GM19351 (cell line): ENCODE results near the gene SUSD6.

ENCODE experiments used
- ATAC-seq: cut with Tn5 transposase; IDR thresholded peaks from one replicate; pipeline ENCODE4 v1.9.1; 2021; ENCODE audit warnings: mild to moderate bottlenecking, moderate library complexity; ENCODE audit not compliant: unreplicated experiment

Gene SUSD6

GRCh38 chr14:69671365-69672030, 60.1 kb downstream of the SUSD6 start:
- ATAC-seq: no peak

GRCh38 chr14:69672356-69672755, 61.0 kb downstream of the SUSD6 start:
- ATAC-seq: no peak

GRCh38 chr14:69673104-69673503, 61.7 kb downstream of the SUSD6 start:
- ATAC-seq: peak; percentile 33

- peak; percentile 30 for ATAC-seq
These were observed 62.3 kb downstream of the SUSD6 start for GRCh38 chr14:69673578-69674305.

GRCh38 chr14:69674546-69675244, 63.3 kb downstream of the SUSD6 start:
- ATAC-seq: no peak

GRCh38 chr14:69675245-69675583, 63.8 kb downstream of the SUSD6 start:
- ATAC-seq: no peak

GRCh38 chr14:69675877-69676416, 64.6 kb downstream of the SUSD6 start:
- peak; percentile 85 for ATAC-seq

- no peak for ATAC-seq
These were observed 65.3 kb downstream of the SUSD6 start for GRCh38 chr14:69676723-69677122.

- no peak for ATAC-seq
These were observed 68.9 kb downstream of the SUSD6 start for GRCh38 chr14:69680297-69680696.

GRCh38 chr14:69682136-69682535, 70.7 kb downstream of the SUSD6 start:
- ATAC-seq: no peak

GRCh38 chr14:69682621-69683263, 71.3 kb downstream of the SUSD6 start:
- ATAC-seq: no peak

GRCh38 chr14:69683971-69684370, 72.6 kb downstream of the SUSD6 start:
- ATAC-seq: no peak

- no peak for ATAC-seq
These were observed 73.2 kb downstream of the SUSD6 start for GRCh38 chr14:69684461-69685217.

- ATAC-seq: no peak
These were observed 73.8 kb downstream of the SUSD6 start for GRCh38 chr14:69685218-69685616.

- no peak for ATAC-seq
These were observed 74.3 kb downstream of the SUSD6 start for GRCh38 chr14:69685716-69686115.

- ATAC-seq: no peak
These were observed 76.4 kb downstream of the SUSD6 start for GRCh38 chr14:69687606-69688298.

GRCh38 chr14:69688299-69688649, 76.9 kb downstream of the SUSD6 start:
- no peak for ATAC-seq

- ATAC-seq: no peak
These were observed 78.6 kb downstream of the SUSD6 start for GRCh38 chr14:69690042-69690441.

- ATAC-seq: no peak
These were observed 81.2 kb downstream of the SUSD6 start for GRCh38 chr14:69692594-69692993.

GRCh38 chr14:69693145-69693544, 81.7 kb downstream of the SUSD6 start:
- peak; percentile 57 for ATAC-seq
